Measurements from ENCODE around the gene DHX38.

DHX38 gene

DNA sequence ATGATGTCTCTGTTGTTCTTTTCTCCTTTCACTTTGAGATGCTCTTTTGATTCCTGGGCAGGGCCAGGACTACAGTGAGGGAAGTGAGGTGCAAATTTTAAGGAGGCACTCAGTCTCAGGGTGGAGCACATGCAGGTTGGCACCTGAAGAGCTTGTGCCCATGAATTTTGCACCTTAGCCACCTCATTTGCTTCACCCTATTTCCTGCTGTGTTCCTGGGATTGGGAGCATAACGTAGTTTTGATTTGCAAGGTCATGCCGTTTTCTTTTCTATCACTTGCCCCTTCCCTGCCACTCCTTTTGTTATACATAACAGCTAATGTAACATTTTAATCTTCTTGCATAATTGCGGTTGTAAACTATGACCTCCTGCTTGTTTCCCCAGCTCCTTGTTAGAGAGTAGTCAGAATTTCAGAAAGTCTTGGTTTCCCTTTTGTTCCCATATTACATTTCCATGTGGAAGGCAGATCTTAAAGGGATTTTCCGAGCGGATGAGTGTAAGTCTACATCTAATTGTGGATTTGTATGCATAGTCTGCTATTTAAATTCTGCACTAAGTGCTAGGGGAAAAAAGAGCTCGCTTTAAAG lies 68.6 kb downstream of the DHX38 start:
- H3K27me3 ChIP-seq, result no peaks in the 10 kb centered on the region
- no peaks in the 10 kb centered on the region for H3K36me3 ChIP-seq
- TF ChIP-seq, protein P1, sequence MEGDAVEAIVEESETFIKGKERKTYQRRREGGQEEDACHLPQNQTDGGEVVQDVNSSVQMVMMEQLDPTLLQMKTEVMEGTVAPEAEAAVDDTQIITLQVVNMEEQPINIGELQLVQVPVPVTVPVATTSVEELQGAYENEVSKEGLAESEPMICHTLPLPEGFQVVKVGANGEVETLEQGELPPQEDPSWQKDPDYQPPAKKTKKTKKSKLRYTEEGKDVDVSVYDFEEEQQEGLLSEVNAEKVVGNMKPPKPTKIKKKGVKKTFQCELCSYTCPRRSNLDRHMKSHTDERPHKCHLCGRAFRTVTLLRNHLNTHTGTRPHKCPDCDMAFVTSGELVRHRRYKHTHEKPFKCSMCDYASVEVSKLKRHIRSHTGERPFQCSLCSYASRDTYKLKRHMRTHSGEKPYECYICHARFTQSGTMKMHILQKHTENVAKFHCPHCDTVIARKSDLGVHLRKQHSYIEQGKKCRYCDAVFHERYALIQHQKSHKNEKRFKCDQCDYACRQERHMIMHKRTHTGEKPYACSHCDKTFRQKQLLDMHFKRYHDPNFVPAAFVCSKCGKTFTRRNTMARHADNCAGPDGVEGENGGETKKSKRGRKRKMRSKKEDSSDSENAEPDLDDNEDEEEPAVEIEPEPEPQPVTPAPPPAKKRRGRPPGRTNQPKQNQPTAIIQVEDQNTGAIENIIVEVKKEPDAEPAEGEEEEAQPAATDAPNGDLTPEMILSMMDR (IDR thresholded peaks at IDR 0.05; ENCODE audit: low read depth, low read length), result no peak
- H3K4me3 ChIP-seq (ENCODE audit: low read depth, low read length), result no peak overlapping the region
- no peak for DNase-seq
- no peaks in the 10 kb centered on the region for H3K9me3 ChIP-seq
- peaks cover 16% of the 10 kb centered on the region for H3K4me1 ChIP-seq

Measured in BE2C (cell line).